ENCODE data around the gene PFN3.
"Not testable (repeated sequence)": the region's sequence is repeated elsewhere in the genome, so short reads cannot be mapped to it uniquely, and the experiment has no call there.

The PFN3 gene

GRCh38 chr5:177372034-177372896, 28.2 kb downstream of the PFN3 start:
- DNase-seq (ENCODE audit: low read depth) = peak; percentile 22

GRCh38 chr5:177371120-177372033, 29.1 kb downstream of the PFN3 start:
- no peak for DNase-seq (ENCODE audit: low read depth)

GRCh38 chr5:177370488-177371119, 29.9 kb downstream of the PFN3 start:
- DNase-seq (ENCODE audit: low read depth) = peak; percentile 14

- no peak for DNase-seq (ENCODE audit: low read depth)
These were observed 30.6 kb downstream of the PFN3 start for GRCh38 chr5:177369645-177370440.

GRCh38 chr5:177368869-177369644, 31.4 kb downstream of the PFN3 start:
- no peak for DNase-seq (ENCODE audit: low read depth)

- DNase-seq (ENCODE audit: low read depth) = no peak
These were observed 32.2 kb downstream of the PFN3 start for GRCh38 chr5:177367981-177368868.

GRCh38 chr5:177367323-177367848, 33.1 kb downstream of the PFN3 start:
- no peak for DNase-seq (ENCODE audit: low read depth)

GRCh38 chr5:177366528-177367322, 33.7 kb downstream of the PFN3 start:
- DNase-seq (ENCODE audit: low read depth) = no peak

- DNase-seq (ENCODE audit: low read depth) = no peak
These were observed 34.5 kb downstream of the PFN3 start for GRCh38 chr5:177365845-177366527.

GRCh38 chr5:177364159-177364962, 36.1 kb downstream of the PFN3 start:
- no peak for DNase-seq (ENCODE audit: low read depth)

- no peak for DNase-seq (ENCODE audit: low read depth)
These were observed 36.9 kb downstream of the PFN3 start for GRCh38 chr5:177363565-177363964.

- peak; percentile 46 for DNase-seq (ENCODE audit: low read depth)
These were observed 37.6 kb downstream of the PFN3 start for GRCh38 chr5:177362610-177363507.

GRCh38 chr5:177362292-177362609, 38.2 kb downstream of the PFN3 start:
- DNase-seq (ENCODE audit: low read depth) = no peak

GRCh38 chr5:177361418-177362291, 38.8 kb downstream of the PFN3 start:
- no peak for DNase-seq (ENCODE audit: low read depth)

GRCh38 chr5:177360740-177361139, 39.7 kb downstream of the PFN3 start:
- not testable (repeated sequence) for DNase-seq (ENCODE audit: low read depth)

Data from activated T-helper 1 cell treated with Interleukin-2 at 50 U/mL for 16 hours (primary cell).